NCI-H187 (cell line): ENCODE data around the gene SLC5A4.
"Not testable (repeated sequence)": the region's sequence is repeated elsewhere in the genome, so short reads cannot be mapped to it uniquely, and the experiment has no call there.

ENCODE experiments used
- DNase-seq, 2 experiments: peaks; one replicate each; lab custom pipeline; 2025; lab: John Stamatoyannopoulos, UW

Gene SLC5A4

GRCh38 chr22:32255217-32255616, at the start of gene SLC5A4:
SLC5A4 (minus strand) TSS chr22:32255347; CDS start chr22:32255329, 18 bp downstream.
- DNase-seq, result no peak

- not testable (repeated sequence) for DNase-seq
Measured at GRCh38 chr22:32293921-32294320, 38.8 kb upstream of the SLC5A4 start.

GRCh38 chr22:32286290-32286840, 31.2 kb upstream of the SLC5A4 start:
- DNase-seq, result no peak

- DNase-seq, result no peak
Measured at GRCh38 chr22:32281072-32281471, 25.9 kb upstream of the SLC5A4 start.

- DNase-seq, result not testable (repeated sequence)
Measured at GRCh38 chr22:32275353-32275752, 20.2 kb upstream of the SLC5A4 start.

- DNase-seq, result no peak
Measured at GRCh38 chr22:32271389-32271788, 16.2 kb upstream of the SLC5A4 start.

- no peak for DNase-seq
Measured at GRCh38 chr22:32270641-32271369, 15.7 kb upstream of the SLC5A4 start.

- DNase-seq, result no peak
Measured at GRCh38 chr22:32269316-32269715, 14.2 kb upstream of the SLC5A4 start.

- no peak for DNase-seq
Measured at GRCh38 chr22:32267011-32267410, 11.9 kb upstream of the SLC5A4 start.

GRCh38 chr22:32265882-32266767, 11.0 kb upstream of the SLC5A4 start:
- DNase-seq, result no peak

GRCh38 chr22:32263678-32264077, 8.5 kb upstream of the SLC5A4 start:
- not testable (repeated sequence) for DNase-seq

GRCh38 chr22:32261306-32261705, 6.2 kb upstream of the SLC5A4 start:
- no peak for DNase-seq

GRCh38 chr22:32258791-32259190, 3.6 kb upstream of the SLC5A4 start:
- no peak for DNase-seq

GRCh38 chr22:32255726-32256125, 579 bp upstream of the SLC5A4 start:
- no peak for DNase-seq

- no peak for DNase-seq
Measured at GRCh38 chr22:32249231-32249630, 5.9 kb downstream of the SLC5A4 start.

GRCh38 chr22:32248276-32248675, 6.9 kb downstream of the SLC5A4 start:
- no peak for DNase-seq

GRCh38 chr22:32246166-32246565, 9.0 kb downstream of the SLC5A4 start:
- no peak for DNase-seq

GRCh38 chr22:32245042-32245441, 10.1 kb downstream of the SLC5A4 start:
- no peak for DNase-seq

GRCh38 chr22:32244547-32244946, 10.6 kb downstream of the SLC5A4 start:
- no peak for DNase-seq

- no peak for DNase-seq
Measured at GRCh38 chr22:32240461-32240860, 14.7 kb downstream of the SLC5A4 start.

- DNase-seq, result no peak
Measured at GRCh38 chr22:32237906-32238305, 17.2 kb downstream of the SLC5A4 start.

GRCh38 chr22:32236970-32237369, 18.2 kb downstream of the SLC5A4 start:
- no peak for DNase-seq

GRCh38 chr22:32233091-32233490, 22.1 kb downstream of the SLC5A4 start:
- DNase-seq, result no peak
